Stimulated activated CD8-positive, alpha-beta memory T cell treated with anti-CD3 and anti-CD28 coated beads, Interleukin-12 subunit alpha, Interleukin-12 subunit beta, amount 100 ng/mL, for 24 hours (primary cell): ENCODE results near the gene NTMT1.
"Not testable (repeated sequence)": the region's sequence is repeated elsewhere in the genome, so short reads cannot be mapped to it uniquely, and the experiment has no call there.

Source experiments
- DNase-seq: peaks from one replicate; pipeline ENCODE4 v3.0.0-alpha.2; 2020; ENCODE audit errors: extremely low read depth

Gene NTMT1

GRCh38 chr9:129615407-129616285 is 10.3 kb upstream of the NTMT1 start:
- no peak for DNase-seq

- DNase-seq: no peak
These were observed 8.8 kb upstream of the NTMT1 start for GRCh38 chr9:129617167-129617566.

- no peak for DNase-seq
These were observed 5.9 kb upstream of the NTMT1 start for GRCh38 chr9:129619787-129620668.

GRCh38 chr9:129620669-129621295 is 5.2 kb upstream of the NTMT1 start, which contains the start of gene C9orf50:
Gene C9orf50, minus strand, starts transcription at chr9:129621101. Its CDS starts 527 bp downstream, at chr9:129620574.
- no peak for DNase-seq

GRCh38 chr9:129623331-129623730 is 2.6 kb upstream of the NTMT1 start:
- DNase-seq: no peak

GRCh38 chr9:129624168-129624759 is 1.7 kb upstream of the NTMT1 start:
- no peak for DNase-seq

- no peak for DNase-seq
These were observed 1.0 kb upstream of the NTMT1 start for GRCh38 chr9:129624947-129625346.

- no peak for DNase-seq
These were observed 792 bp downstream of the NTMT1 start for GRCh38 chr9:129626625-129627284.

- DNase-seq: no peak
These were observed 1.8 kb downstream of the NTMT1 start for GRCh38 chr9:129627556-129628440.

- DNase-seq: no peak
These were observed 2.7 kb downstream of the NTMT1 start for GRCh38 chr9:129628709-129629108.

- DNase-seq: no peak
These were observed 3.4 kb downstream of the NTMT1 start for GRCh38 chr9:129629251-129629820.

GRCh38 chr9:129630967-129631673 is 5.2 kb downstream of the NTMT1 start:
- no peak for DNase-seq

GRCh38 chr9:129631674-129632129 is 5.7 kb downstream of the NTMT1 start:
- no peak for DNase-seq

- DNase-seq: no peak
These were observed 6.5 kb downstream of the NTMT1 start for GRCh38 chr9:129632460-129632859.

- DNase-seq: no peak
These were observed 7.2 kb downstream of the NTMT1 start for GRCh38 chr9:129633207-129633606.

GRCh38 chr9:129633848-129634247 is 7.9 kb downstream of the NTMT1 start:
- DNase-seq: no peak

- DNase-seq: no peak
These were observed 9.4 kb downstream of the NTMT1 start for GRCh38 chr9:129635099-129636065.

GRCh38 chr9:129636343-129636742 is 10.4 kb downstream of the NTMT1 start:
- not testable (repeated sequence) for DNase-seq
